ENCODE measurements around the gene SLTM. TPM values are rescaled to one million over a fixed set of nuclear protein-coding genes. Genes with fewer than 3 reads are reported as not detected.
"Not testable (repeated sequence)": the region's sequence is repeated elsewhere in the genome, so short reads cannot be mapped to it uniquely, and the experiment has no call there.

SLTM gene
- polyA plus RNA-seq, 4 donors: 89.9 to 147 (median 136) TPM

- DNase-seq (ENCODE audit: low read depth in 4 of 4, low spot score in 3 of 4): no peak
Observed at GRCh38 chr15:58929891-58930416, 3.5 kb downstream of the SLTM start.

- DNase-seq (ENCODE audit: low read depth in 4 of 4, low spot score in 3 of 4): no peak
Observed at GRCh38 chr15:58926823-58927222, 6.7 kb downstream of the SLTM start.

- no peak for DNase-seq (ENCODE audit: low read depth in 4 of 4, low spot score in 3 of 4)
Observed at GRCh38 chr15:58924327-58924726, 9.2 kb downstream of the SLTM start.

GRCh38 chr15:58923696-58924300 is 9.7 kb downstream of the SLTM start:
- DNase-seq (ENCODE audit: low read depth in 4 of 4, low spot score in 3 of 4): no peak

- no peak for DNase-seq (ENCODE audit: low read depth in 4 of 4, low spot score in 3 of 4)
Observed at GRCh38 chr15:58923284-58923683, 10.2 kb downstream of the SLTM start.

- DNase-seq (ENCODE audit: low read depth in 4 of 4, low spot score in 3 of 4): no peak
Observed at GRCh38 chr15:58921267-58921790, 12.2 kb downstream of the SLTM start.

DNA sequence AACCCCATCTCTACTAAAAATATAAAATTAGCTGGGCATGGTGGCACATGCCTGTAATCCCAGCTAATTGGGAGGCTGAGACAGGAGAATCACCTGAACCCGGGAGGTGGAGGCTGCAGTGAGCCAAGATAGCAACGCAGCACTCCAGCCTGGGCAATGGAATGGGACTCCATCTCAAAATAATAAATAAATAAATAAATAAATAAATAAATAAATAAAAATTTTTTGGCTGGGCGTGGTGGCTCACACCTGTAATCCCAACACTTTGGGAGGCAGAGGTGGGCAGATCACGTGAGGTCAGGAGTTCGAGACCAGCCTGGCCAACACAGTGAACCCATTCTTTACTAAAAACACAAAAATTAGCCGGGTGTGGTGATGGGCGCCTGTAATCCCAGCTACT is 13.0 kb downstream of the SLTM start:
- not testable (repeated sequence) for DNase-seq (ENCODE audit: low read depth in 4 of 4, low spot score in 3 of 4)

DNA sequence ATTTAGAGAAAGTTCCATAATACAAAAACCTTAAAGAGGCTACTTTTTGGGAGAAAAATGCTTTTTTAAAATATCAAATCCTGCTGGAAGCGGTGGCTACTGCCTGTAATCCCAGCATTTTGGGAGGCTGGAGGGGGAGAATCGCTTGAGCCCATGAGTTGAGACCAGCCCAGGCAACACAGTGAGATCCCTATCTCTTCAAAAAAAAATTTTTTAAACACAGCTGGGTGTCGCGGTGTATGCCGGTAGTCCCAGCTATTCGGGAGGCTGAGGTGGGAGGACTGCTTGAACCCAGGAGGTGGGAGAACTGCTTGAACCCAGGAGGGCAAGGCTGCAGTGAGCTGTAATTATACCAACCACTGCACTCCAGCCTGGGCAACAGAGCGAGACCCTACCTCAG is 14.2 kb downstream of the SLTM start:
- no peak for DNase-seq (ENCODE audit: low read depth in 4 of 4, low spot score in 3 of 4)

- DNase-seq (ENCODE audit: low read depth in 4 of 4, low spot score in 3 of 4): no peak
Observed at GRCh38 chr15:58918239-58918638, 15.2 kb downstream of the SLTM start.

- DNase-seq (ENCODE audit: low read depth in 4 of 4, low spot score in 3 of 4): not testable (repeated sequence)
Observed at GRCh38 chr15:58917613-58918129, 15.8 kb downstream of the SLTM start.

DNA sequence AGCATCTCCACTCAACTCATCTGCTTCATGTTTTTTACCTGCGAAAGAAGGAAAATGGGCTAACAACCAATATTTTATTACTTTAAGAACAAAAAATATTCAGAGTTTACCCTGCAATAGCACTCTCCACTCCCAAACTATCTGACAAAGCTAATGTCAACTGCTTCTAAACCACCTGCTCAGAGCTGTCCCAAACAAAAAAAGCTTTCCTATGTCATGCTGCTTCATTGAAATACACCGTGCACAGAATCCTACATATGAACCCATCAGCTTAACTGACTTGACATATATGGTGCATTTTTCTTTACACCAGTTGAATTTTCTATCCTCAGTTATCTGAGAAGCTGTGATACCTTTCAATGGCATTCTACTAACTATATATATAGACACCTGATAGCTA is 16.5 kb downstream of the SLTM start:
- DNase-seq (ENCODE audit: low read depth in 4 of 4, low spot score in 3 of 4): no peak

- DNase-seq (ENCODE audit: low read depth in 4 of 4, low spot score in 3 of 4): no peak
Observed at GRCh38 chr15:58910456-58910855, 23.0 kb downstream of the SLTM start.

- DNase-seq (ENCODE audit: low read depth in 4 of 4, low spot score in 3 of 4): no peak
Observed at GRCh38 chr15:58909616-58910015, 23.9 kb downstream of the SLTM start.

GRCh38 chr15:58908550-58909309 is 24.7 kb downstream of the SLTM start:
- DNase-seq (ENCODE audit: low read depth in 4 of 4, low spot score in 3 of 4): no peak

DNA sequence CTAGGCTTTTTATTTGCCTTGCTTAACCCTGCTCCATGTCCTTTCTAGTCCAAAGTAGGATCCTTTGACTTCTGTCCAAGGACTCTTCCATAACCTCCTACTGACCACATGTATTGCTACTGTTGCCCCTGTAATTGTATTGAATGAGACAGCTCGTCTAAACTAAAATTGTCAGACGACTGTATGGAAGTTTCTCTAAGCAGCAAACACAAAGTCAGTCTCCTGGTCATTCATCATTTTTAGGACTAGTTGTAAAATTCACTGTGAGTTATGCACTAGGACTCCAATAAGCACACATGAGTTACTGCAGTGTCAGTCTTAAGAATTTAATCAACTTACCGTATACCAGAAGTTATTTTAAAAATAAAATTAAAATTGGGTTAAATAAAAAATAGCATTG is 32.8 kb downstream of the SLTM start:
- DNase-seq (ENCODE audit: low read depth in 4 of 4, low spot score in 3 of 4): peak in 2 of 4 donors; percentile 29 to 31

GRCh38 chr15:58898150-58898680 is 35.3 kb downstream of the SLTM start:
- DNase-seq (ENCODE audit: low read depth in 4 of 4, low spot score in 3 of 4): no peak

DNA sequence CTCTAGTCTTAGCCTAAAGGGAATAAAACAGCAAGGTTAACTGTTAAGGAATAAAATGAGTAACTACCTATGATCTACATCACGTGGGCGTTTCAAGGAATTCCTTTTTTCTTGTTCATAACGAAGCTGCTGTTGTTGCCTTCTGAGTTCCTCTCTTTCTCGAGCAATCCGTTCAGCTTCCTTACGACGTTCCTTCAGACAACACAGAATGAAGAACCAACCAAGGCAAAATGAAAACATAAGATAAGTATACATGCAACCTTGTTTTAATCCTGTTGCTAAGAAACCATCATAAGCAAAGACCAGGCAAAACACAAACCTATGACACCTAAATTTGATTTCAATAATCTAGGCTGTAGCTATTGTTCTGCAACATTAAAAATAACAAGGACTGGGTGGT is 44.1 kb downstream of the SLTM start:
- DNase-seq (ENCODE audit: low read depth in 4 of 4, low spot score in 3 of 4): no peak

- DNase-seq (ENCODE audit: low read depth in 4 of 4, low spot score in 3 of 4): no peak
Observed at GRCh38 chr15:58886921-58887320, 46.6 kb downstream of the SLTM start.

DNA sequence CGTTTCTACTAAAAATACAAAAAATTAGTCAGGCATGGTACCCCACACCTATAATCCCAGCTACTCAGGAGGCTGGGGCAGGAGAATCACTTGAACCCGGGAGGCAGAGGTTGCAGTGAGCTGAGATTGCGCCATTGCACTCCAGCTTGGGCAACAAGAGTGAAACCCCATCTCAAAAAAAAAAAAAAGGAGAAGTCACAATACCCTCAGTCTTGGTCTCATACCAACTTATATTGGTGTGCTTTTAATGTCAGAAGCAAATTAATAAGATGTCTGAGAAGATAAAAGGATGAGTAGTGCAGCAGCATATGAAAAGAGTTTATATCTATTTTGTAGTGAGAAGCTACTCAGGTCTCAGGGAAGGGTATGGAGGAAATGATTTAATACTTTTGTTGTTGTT is 49.6 kb downstream of the SLTM start:
- DNase-seq (ENCODE audit: low read depth in 4 of 4, low spot score in 3 of 4): not testable (repeated sequence)

- no peak for DNase-seq (ENCODE audit: low read depth in 4 of 4, low spot score in 3 of 4)
Observed at GRCh38 chr15:58882243-58882642, 51.2 kb downstream of the SLTM start.

DNA sequence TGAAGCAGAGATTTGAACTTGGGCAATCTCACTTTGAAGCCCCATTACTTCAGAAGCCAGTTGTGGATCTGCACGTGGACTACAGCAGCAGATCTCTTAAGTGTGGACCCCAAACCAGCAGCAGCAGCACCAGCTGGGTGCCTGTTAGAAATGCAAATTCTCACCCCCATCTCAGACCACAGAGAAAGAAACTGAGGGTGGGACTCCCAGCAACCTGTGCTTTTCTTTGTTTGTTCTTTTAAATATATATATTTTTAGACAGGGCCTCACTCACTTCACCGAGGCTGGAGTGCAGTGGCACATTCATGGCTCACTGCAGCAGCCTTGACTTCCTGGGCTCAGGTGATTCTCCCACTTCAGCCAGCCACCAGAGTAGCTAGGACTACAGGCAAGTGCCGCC is 53.2 kb downstream of the SLTM start:
- no peak for DNase-seq (ENCODE audit: low read depth in 4 of 4, low spot score in 3 of 4)
